Measurements from ENCODE around the gene WNT1. TPM values are rescaled to one million over a fixed set of nuclear protein-coding genes. Genes with fewer than 3 reads are reported as not detected.

The WNT1 gene
- total RNA-seq, 2 experiments from 2014 or later, result 0.17 to 0.29 TPM

- ChIA-PET POLR2A (no interaction called here), CTCF (interaction anchor here (0.5 to 3.0 kb wide), 19 partner anchors 10 to 270 kb away, joined by 3 to 17 read pairs (median 4); partner anchors contain the start of genes DDN, FKBP11, RHEBL1 and TUBA1B)
- peak overlapping the region; percentile 95 for H3K4me3 Mint-ChIP-seq
- H3K9me3 Mint-ChIP-seq, result no peaks in the 10 kb centered on the region
- peak; percentile 54 for DNase-seq
- H3K27ac Mint-ChIP-seq, result peak overlapping the region; percentile 99
- H3K36me3 Mint-ChIP-seq (ENCODE audit: low read depth), result peaks cover 35% of the 10 kb centered on the region
- H3K27me3 Mint-ChIP-seq, result no peaks in the 10 kb centered on the region
- peaks cover 40% of the 10 kb centered on the region for H3K4me1 Mint-ChIP-seq
Measured at GRCh38 chr12:49019443-49020324, 41.6 kb downstream of the WNT1 start.

DNA sequence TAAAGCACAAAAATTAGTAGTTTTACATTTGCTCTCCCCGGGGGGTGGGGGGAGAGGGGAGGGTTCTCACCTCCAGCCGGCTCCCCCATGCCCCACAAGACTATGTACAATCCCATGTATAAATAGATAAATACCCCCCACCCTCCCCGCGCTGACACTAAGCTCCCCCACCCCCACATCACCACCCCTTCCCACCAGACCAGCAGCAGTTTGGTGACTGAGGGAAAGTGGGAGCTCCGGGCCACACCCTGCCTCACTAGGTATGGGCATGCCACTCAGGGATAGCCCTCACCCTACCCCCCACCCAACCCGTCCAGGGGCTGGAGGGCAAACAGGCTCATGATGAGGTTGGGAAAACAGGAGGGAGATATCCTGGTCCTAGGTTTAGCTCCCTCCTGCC is 42.3 kb downstream of the WNT1 start:
- peaks cover 39% of the 10 kb centered on the region for H3K36me3 Mint-ChIP-seq (ENCODE audit: low read depth)
- H3K4me1 Mint-ChIP-seq, result peaks cover 36% of the 10 kb centered on the region
- no peak overlapping the region for H3K27ac Mint-ChIP-seq
- H3K4me3 Mint-ChIP-seq, result no peak overlapping the region
- H3K9me3 Mint-ChIP-seq, result no peaks in the 10 kb centered on the region
- CTCF ChIA-PET, result interaction anchor here (0.7 to 3.0 kb wide), 15 partner anchors 9 to 111 kb away, joined by 3 to 17 read pairs (median 4); partner anchors contain the start of genes DDN, FKBP11, RHEBL1 and TUBA1B
- no peaks in the 10 kb centered on the region for H3K27me3 Mint-ChIP-seq
- no peak for DNase-seq
- POLR2A ChIA-PET, result no interaction called here

DNA sequence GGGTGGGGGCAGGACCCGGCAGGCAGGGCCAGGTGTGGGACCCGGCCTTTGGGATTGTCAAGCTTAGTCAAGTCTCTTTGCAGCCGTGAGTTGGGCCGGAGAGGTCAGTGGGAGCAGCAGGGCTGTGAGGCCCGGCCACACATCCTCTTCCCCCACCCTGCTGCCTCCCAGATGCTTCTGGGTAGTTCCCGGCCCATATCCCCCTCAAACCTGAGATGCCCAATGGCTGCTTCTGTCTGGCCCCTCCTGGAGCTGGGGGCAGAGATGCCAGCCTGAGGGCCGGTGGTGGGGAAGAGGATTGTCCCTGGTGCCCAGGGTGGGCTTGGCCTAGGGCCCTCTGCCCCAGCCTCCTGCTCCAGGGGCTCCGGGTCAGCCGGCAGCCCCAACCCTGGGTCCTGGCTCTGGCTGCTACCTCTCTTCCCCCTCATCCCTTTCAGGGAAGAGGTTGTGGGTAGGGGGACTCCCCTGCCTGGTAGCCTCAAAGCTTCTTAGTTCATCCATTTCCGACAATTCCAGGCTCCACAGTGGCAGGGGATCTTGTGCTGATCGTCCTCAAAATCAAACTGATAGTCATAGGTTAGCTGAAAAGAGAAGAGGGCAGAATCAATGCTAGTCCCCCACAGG is 43.3 kb downstream of the WNT1 start:
- Mint-ChIP-seq H3K36me3 (ENCODE audit: low read depth) (peaks cover 37% of the 10 kb centered on the region), H3K9me3 (no peaks in the 10 kb centered on the region), H3K4me3 (no peak overlapping the region), H3K27ac (no peak overlapping the region), H3K27me3 (no peaks in the 10 kb centered on the region), H3K4me1 (peaks cover 29% of the 10 kb centered on the region)
- DNase-seq, result no peak
- ChIA-PET CTCF (interaction anchor here (1.3 to 3.0 kb wide), 4 partner anchors 21 to 110 kb away, joined by 3 to 17 read pairs (median 6); partner anchors contain the start of genes DDN and TUBA1B), POLR2A (no interaction called here)

- Mint-ChIP-seq H3K4me1 (peaks cover 16% of the 10 kb centered on the region), H3K27me3 (no peaks in the 10 kb centered on the region), H3K4me3 (no peak overlapping the region), H3K36me3 (ENCODE audit: low read depth) (peaks cover 36% of the 10 kb centered on the region), H3K9me3 (no peaks in the 10 kb centered on the region), H3K27ac (peak overlapping the region; percentile 4)
- ChIA-PET CTCF (interaction anchor here (0.5 to 1.8 kb wide), 5 partner anchors 10 to 169 kb away, joined by 3 to 7 read pairs (median 3); no protein-coding TSS in a partner anchor), POLR2A (no interaction called here)
- no peak for DNase-seq
Measured at GRCh38 chr12:49022558-49023178, 44.5 kb downstream of the WNT1 start.

- Mint-ChIP-seq H3K27ac (peak overlapping the region; percentile 46), H3K4me3 (no peak overlapping the region), H3K36me3 (ENCODE audit: low read depth) (peaks cover 40% of the 10 kb centered on the region), H3K4me1 (peaks cover 11% of the 10 kb centered on the region), H3K9me3 (no peaks in the 10 kb centered on the region), H3K27me3 (no peaks in the 10 kb centered on the region)
- ChIA-PET POLR2A (no interaction called here), CTCF (interaction anchor here (0.9 to 1.8 kb wide), 3 partner anchors 13 to 36 kb away, joined by 3 to 7 read pairs (median 5); no protein-coding TSS in a partner anchor)
- DNase-seq, result no peak
Measured at GRCh38 chr12:49023812-49024211, 45.7 kb downstream of the WNT1 start.

DNA sequence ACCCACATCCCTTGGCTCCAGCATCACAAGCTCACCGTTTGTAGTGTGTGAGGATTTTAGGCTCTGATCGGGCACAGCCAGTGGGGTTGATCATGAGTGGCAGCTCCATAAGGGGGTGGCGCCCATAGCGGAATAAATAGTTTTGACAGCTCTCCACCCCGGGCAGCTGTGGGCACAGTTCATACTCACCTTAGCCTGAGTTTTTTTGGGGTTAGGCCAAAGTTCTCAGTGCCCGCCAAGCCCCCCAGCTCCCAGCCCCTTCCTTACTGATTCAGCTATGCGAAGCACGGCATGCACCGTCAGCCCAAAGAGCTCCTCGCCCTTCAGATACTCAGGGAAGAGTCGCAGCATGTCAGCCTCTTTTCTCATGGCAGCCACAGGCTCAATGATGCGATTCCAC is 46.4 kb downstream of the WNT1 start:
- Mint-ChIP-seq H3K36me3 (ENCODE audit: low read depth) (peaks cover 40% of the 10 kb centered on the region), H3K27ac (no peak overlapping the region), H3K27me3 (no peaks in the 10 kb centered on the region), H3K4me1 (peaks cover 5% of the 10 kb centered on the region), H3K4me3 (no peak overlapping the region), H3K9me3 (no peaks in the 10 kb centered on the region)
- CTCF ChIA-PET, result interaction anchor here (0.9 to 1.8 kb wide), 5 partner anchors 12 to 265 kb away, joined by 3 to 7 read pairs (median 4); no protein-coding TSS in a partner anchor
- no peak for DNase-seq
- POLR2A ChIA-PET, result no interaction called here

- POLR2A ChIA-PET, result no interaction called here
- H3K4me1 Mint-ChIP-seq, result peaks cover 3% of the 10 kb centered on the region
Measured at GRCh38 chr12:49025463-49025862, 47.3 kb downstream of the WNT1 start.

GRCh38 chr12:49026101-49026500 is 48.0 kb downstream of the WNT1 start:
- Mint-ChIP-seq H3K36me3 (ENCODE audit: low read depth) (peaks cover 44% of the 10 kb centered on the region), H3K4me3 (no peak overlapping the region), H3K4me1 (peaks cover 3% of the 10 kb centered on the region), H3K27me3 (no peaks in the 10 kb centered on the region), H3K9me3 (no peaks in the 10 kb centered on the region), H3K27ac (no peak overlapping the region)
- DNase-seq, result no peak
- ChIA-PET POLR2A (no interaction called here), CTCF (interaction anchor here (1.1 to 1.5 kb wide), 3 partner anchors 17 to 38 kb away, joined by 3 read pairs; no protein-coding TSS in a partner anchor)

More at GRCh38 chr12:49025463-49025862, 47.3 kb downstream of the WNT1 start:
- Mint-ChIP-seq H3K27me3 (no peaks in the 10 kb centered on the region), H3K4me3 (no peak overlapping the region), H3K36me3 (ENCODE audit: low read depth) (peaks cover 44% of the 10 kb centered on the region), H3K27ac (peak overlapping the region; percentile 73), H3K9me3 (no peaks in the 10 kb centered on the region)
- CTCF ChIA-PET, result interaction anchor here (1.1 to 1.2 kb wide), 3 partner anchors 30 to 264 kb away, joined by 3 to 4 read pairs (median 3); no protein-coding TSS in a partner anchor
- DNase-seq, result no peak

- Mint-ChIP-seq H3K27ac (no peak overlapping the region), H3K27me3 (no peaks in the 10 kb centered on the region), H3K9me3 (no peaks in the 10 kb centered on the region), H3K4me1 (peaks cover 3% of the 10 kb centered on the region), H3K4me3 (no peak overlapping the region), H3K36me3 (ENCODE audit: low read depth) (peaks cover 43% of the 10 kb centered on the region)
- ChIA-PET POLR2A (no interaction called here), CTCF (interaction anchor here (1.1 to 1.5 kb wide), 2 partner anchors 16 to 39 kb away, joined by 3 read pairs; no protein-coding TSS in a partner anchor)
- no peak for DNase-seq
Measured at GRCh38 chr12:49026678-49027480, 48.8 kb downstream of the WNT1 start.

DNA sequence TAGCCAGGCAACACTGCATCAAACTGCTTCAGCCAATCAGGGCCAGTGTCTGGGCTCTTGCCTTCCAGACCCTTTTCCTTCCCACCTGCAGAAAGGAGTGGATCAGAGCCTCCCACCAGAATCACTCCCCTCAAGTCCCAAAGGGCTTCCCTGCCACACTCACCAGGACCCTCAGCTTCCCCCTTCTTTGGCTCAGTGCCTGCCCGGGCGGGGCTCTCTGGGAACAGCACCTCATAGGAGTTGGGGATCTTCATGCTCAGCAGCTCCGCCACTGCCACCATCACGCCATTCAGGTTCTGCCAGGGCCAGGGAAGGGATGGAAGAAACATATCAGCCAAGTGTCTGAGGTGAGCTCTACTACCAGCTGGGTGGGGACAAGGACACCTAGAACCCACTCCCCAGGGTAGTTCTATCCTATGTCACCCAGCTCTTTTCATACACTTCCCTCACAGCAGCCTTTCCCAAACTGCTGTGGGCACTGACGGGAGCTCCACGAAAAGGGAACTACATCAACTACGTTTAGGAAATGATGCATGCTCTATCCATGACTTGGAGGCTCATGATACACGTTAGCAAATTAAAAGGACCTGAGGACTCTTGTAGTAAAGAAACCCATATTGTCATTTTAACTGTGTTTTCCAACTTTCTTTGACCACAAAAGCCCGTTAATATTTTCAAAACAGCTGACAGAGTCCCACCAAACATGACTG is 49.9 kb downstream of the WNT1 start:
- CTCF ChIA-PET, result interaction anchor here (1.0 to 2.0 kb wide), 3 partner anchors 9 to 31 kb away, joined by 4 to 5 read pairs (median 5); no protein-coding TSS in a partner anchor
- Mint-ChIP-seq H3K27me3 (no peaks in the 10 kb centered on the region), H3K4me1 (peaks cover 3% of the 10 kb centered on the region), H3K27ac (no peak overlapping the region), H3K9me3 (no peaks in the 10 kb centered on the region), H3K4me3 (no peak overlapping the region), H3K36me3 (ENCODE audit: low read depth) (peaks cover 39% of the 10 kb centered on the region)
- DNase-seq, result no peak
- POLR2A ChIA-PET, result no interaction called here

GRCh38 chr12:49028666-49029275 is 50.6 kb downstream of the WNT1 start:
- peaks cover 3% of the 10 kb centered on the region for H3K4me1 Mint-ChIP-seq
- H3K4me3 Mint-ChIP-seq, result no peak overlapping the region
- H3K27ac Mint-ChIP-seq, result no peak overlapping the region
- POLR2A ChIA-PET, result no interaction called here
- no peaks in the 10 kb centered on the region for H3K9me3 Mint-ChIP-seq
- CTCF ChIA-PET, result interaction anchor here (0.5 to 2.6 kb wide), 7 partner anchors 8 to 285 kb away, joined by 3 to 11 read pairs (median 4); no protein-coding TSS in a partner anchor
- H3K36me3 Mint-ChIP-seq (ENCODE audit: low read depth), result peaks cover 35% of the 10 kb centered on the region
- no peaks in the 10 kb centered on the region for H3K27me3 Mint-ChIP-seq
- DNase-seq, result no peak

All from activated CD4-positive, alpha-beta T cell treated with anti-CD3 and anti-CD28 coated beads, Interleukin-2, amount 10 ng/mL, durations not matched to agents 7 days and 5 days (primary cell).